Renal pelvis (tissue), 4 donors: ENCODE measurements around the gene MYOM1. TPM values are rescaled to one million over a fixed set of nuclear protein-coding genes. Genes with fewer than 3 reads are reported as not detected.
"Not testable (repeated sequence)": the region's sequence is repeated elsewhere in the genome, so short reads cannot be mapped to it uniquely, and the experiment has no call there.

Experiments
- DNase-seq: peaks from one replicate; pipeline ENCODE4 v3.0.0-alpha.2; 2013
- polyA plus RNA-seq, 3 donors: library from polyadenylated mRNA; unstranded; fragments of 120-200 nt; gene quantifications; one replicate each; pipeline ENCODE4 v1.2.1, GENCODE V29; 2013; ENCODE audit not compliant: insufficient read length in 3 of 3

The MYOM1 gene
- polyA plus RNA-seq, 3 donors, result 7.8 to 8.9 (median 8.7) TPM

GRCh38 chr18:3220868-3221267, 1.1 kb upstream of the MYOM1 start:
- DNase-seq, result not testable (repeated sequence)

- DNase-seq, result no peak
These were observed 532 bp downstream of the MYOM1 start for GRCh38 chr18:3219241-3219630.

GRCh38 chr18:3218819-3219218, 949 bp downstream of the MYOM1 start:
- no peak for DNase-seq

DNA sequence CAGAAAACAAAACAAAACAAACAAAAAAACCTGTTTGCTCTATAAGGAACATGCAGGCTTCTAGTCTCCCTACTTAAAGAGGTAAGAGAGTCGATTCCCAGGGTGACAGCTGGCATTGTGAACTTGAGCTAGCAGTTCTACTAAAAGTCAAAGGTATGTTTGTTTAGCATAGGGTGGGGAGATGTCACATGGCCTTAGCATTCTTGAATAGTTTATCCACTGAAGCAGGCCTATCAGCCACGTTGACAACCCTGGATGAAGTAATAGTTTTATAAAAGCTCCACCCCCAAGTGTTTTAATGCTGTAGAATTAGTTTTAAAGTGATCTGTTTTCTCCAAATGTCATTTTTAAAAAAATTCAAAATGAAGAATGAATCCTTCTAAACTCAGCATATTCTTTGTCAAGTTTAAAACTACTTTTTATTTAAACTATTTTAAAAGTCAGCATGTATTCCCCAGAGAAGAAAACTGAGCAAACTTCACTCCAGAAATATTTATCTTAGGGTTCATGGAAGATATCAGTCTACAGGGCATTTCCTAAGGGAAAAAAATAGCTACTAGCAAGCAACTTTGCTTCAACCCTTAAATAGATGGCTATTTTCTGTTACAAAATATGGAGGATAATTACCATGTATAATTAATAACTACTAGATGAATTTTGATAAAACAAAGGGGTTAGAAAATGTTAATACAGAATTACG, 1.7 kb downstream of the MYOM1 start:
- no peak for DNase-seq

- DNase-seq, result no peak
These were observed 2.8 kb downstream of the MYOM1 start for GRCh38 chr18:3216987-3217386.

DNA sequence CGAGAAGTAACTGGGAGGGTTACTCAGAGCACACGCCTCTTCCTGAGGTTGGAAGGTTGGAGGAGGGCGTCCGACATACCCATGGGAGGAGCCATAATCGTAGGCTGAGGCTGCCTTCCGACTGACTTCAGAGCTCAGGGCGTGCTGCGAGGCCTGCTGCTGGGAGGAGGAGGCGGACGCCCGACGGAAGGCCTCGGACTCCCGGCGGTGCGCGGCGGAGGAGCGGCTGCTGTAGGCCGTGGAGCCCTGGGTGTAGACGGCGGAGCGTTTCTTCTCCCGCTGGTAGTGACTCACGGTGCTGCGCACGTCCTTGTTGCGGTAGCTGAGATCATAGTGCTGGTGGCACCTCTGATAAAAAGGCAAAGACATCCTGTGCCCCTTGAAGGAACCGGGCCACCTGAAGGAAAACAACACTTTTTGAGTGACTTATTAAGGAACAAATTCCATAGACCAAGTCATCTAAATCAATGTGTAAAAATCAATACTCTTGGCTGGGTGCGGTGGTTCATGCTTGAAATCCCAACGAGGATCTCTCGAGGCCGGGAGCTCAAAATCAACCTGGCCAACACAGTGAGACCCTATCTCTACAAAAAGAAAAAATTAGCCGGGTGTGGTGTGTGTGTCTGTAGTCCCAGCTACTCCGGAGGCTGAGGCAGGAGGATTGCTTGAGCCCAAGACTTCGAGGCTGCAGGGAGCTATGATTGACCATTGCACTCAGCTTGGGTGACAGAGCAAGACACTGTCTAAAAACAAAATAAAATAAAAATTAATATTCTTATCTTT, 4.7 kb downstream of the MYOM1 start:
- DNase-seq, result no peak

DNA sequence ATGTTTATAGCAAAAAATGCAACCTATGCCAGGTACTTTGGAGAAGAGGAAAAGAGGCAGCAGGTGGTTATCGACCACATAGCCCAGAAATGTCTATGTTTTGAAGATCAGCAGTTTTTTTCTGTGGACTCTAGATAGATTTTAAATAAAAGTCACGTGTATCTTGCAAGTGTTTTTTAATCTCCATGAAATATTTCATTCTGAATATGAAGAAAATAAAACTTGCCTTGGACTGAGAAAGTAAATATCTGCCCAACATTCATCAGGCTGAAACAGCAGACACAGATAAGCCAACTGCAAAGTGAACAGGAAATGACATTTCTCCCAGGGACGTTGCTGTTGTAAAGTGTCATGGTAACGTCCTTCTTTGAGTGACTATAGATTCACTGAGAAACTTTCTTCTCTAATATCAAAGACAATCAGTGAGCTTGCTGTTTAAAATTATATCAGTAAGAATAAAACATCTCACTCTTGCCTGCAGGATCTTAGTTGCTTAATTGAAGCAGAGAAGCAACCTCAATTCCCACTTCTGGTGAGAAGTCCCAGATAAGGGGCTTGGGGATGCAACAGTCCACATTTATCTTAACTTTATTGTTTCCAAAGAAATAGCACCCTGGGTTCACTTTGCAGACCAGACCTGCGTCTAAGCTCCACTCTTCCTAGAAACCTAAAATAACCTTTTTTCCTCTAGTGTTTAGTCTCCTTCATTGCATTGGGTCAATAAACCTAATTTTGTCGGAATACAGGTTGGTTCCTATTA, 6.3 kb downstream of the MYOM1 start:
- no peak for DNase-seq

- DNase-seq, result no peak
These were observed 7.1 kb downstream of the MYOM1 start for GRCh38 chr18:3212657-3213056.

DNA sequence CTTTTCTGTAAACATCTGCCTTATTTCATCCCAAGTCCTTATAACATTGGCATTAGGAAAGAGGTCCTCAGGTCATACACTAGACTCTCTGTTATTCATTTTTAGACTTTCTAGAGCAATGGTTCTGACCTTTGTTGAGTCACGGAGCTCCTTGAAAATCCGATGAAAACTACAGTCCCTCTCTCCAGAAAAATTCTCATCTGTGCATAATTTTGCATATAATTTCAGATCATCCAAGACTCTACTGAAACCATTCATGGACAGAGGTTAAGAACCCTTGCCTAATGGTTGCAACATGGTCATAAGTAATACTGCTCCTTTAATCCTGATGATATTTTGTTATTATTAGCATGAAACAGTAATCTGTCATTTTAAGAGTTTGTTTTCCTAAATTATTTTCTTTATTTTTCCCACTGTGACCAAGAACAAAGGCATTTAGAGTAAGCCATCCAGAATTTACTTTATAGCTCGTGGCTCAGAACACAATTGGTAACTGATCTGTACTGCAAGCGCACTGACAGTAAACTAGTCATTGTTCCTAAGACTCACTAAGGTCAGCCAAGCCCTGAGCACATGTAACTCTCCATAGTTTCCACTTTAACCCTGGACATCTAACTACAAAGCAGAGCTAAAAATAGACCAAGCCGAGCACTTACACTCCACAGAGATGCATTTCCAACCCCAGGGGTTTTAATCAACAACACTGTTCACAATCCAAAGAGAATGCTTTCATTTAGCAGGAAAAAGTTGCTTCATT, 8.4 kb downstream of the MYOM1 start:
- no peak for DNase-seq

DNA sequence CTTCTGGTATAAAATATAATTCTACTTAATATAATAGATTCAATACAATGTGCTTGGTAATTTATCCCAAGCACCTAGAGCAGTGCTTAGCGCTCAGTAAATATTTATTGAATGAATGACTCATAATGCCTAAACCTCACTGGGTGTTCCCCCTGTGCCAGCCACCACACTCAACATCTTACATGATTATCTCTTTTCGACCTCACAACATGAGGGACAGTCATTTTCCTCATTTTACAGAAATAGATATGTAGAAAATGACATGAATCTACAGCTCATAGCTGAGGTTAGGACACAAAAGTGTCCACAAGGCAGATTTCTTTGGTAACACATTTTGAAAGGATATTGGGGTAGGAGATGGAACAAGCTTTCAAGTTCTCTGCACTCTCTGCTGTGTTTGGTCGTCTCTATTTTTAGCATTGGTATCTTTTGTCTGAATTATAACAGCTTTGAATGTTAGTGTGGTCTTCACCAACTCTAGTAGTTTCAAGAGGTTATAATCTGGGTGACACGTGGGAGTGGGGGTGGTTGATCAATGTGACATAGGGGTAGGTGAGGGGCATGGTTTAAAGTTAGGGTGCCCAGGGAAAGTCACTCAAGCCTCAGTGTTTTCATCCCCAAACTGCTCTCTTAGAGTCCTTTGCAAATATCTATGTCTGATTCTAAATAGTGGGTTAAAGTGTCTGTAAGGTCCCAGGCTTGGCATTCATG, 9.8 kb downstream of the MYOM1 start:
- DNase-seq, result no peak

DNA sequence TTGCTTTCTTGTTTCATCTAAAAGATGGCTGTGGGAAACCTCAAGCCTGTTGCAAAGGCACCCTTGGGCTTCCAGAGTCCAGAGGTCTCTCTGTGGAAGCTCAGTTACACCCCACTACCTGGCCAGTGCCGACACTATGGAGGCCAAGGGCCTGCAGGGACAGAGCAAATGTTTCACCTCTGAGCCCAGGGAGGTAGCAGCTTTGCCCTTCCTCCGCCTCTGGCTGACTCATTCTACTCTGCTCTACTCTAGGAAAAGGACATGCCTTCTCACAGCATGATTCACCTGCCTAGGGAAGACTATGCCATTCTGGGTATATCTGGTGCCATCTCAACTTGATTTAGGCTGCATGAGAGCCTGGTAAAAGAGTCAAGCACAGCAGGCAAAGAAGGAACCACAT, 12.2 kb downstream of the MYOM1 start:
- no peak for DNase-seq

DNA sequence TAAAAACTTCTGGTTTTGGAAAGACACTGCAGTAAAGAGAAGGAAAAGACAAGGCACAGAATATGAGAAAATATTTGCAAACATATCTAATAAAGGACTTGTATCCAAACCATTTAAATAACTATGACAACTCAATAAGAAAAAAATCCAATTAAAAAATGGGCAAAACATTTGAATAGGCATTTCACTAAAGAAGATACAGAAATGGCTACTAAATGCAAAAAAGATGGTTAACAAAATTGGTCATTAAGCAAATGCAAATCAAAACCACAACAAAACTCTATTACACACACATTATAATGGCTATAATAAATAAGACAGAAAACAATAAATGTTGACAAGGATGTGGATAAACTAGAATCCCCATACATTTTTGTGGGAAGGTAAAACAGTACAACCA, 14.5 kb downstream of the MYOM1 start:
- DNase-seq, result no peak

GRCh38 chr18:3199942-3200645, 19.7 kb downstream of the MYOM1 start:
- no peak for DNase-seq

GRCh38 chr18:3198260-3198860, 21.4 kb downstream of the MYOM1 start:
- not testable (repeated sequence) for DNase-seq

DNA sequence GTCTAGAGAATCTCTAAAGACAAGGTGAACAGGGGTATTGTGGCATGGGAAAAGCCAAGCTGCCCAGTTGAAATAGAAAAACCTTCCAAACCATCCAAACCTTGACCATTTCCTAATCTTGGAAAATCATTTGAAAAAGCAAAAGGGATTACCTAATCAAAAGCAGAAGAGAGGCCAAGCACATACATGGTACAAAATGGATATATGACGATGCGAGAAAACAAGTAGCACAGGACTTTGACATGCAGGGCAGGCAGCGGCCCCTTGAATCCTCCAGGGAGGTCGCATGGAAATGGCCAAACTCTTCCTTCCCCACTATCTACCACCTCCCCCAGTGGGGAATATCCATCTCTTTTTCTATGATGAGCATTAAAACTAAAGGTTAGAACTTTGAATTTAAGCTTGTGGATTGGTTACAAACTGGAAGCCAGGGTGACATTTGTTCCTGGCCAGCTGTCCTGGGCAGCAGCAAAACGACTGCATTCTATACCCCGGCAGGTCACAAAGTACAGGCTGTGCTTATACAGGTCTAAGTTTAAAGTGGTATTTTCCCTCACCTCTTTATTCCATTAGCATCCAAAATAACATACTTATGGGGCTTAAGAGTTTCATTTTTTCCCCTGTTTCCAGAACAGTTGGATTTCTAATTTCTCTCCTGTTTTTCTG, 24.7 kb downstream of the MYOM1 start:
- no peak for DNase-seq

- no peak for DNase-seq
These were observed 26.4 kb downstream of the MYOM1 start for GRCh38 chr18:3193331-3193730.

DNA sequence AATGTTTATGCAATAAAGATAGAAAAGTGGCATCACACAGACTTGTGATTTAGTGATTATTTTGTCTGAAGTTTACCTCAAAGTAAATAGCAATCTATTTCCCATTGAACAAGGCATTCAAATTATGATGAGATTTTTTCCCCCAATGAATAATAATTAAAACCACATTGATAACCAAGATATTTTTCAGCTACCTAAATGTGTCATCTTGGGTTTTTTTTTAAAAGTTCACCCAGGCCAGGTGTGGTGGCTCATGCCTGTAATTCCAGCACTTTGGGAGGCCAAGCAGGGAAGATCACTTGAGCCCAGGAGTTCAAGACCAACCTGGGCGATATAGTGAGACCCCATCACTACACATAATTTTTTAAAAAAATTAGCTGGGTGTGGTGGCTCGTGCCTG, 27.0 kb downstream of the MYOM1 start:
- DNase-seq, result no peak

GRCh38 chr18:3192286-3192685, 27.5 kb downstream of the MYOM1 start:
- no peak for DNase-seq

DNA sequence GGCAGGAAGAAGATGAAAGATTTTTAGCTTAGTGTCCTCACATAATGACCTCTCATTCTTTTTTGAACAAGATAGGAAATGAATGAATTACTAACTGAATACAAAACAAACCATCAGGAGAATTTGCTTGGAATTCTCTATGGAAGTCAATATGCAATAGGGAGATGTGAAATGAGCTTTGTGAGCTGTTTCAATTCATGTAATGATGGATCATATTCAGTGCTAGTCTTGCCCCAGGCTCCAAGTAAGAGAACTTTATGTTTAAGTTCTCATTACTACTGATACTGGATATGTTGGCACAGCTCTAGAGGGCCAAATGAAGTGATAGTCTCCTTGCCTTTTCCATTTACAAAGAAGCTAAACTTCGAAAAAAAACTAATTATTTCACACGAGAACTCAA, 29.2 kb downstream of the MYOM1 start:
- no peak for DNase-seq

GRCh38 chr18:3189884-3190283, 29.9 kb downstream of the MYOM1 start:
- DNase-seq, result no peak
